SU-DHL-6 (cell line): Measurements from ENCODE around the gene SLC26A6.

Experiments
- EZH2phosphoT487 ChIP-seq: fragments of 200-600 bp; sonication (generic), shearing (Covaris generic); conservative IDR thresholded peaks from 2 replicates; pipeline ENCODE4 v1.6.1; 2018; ENCODE audit warnings: mild to moderate bottlenecking, antibody characterized with exemption, low read length, moderate library complexity, mixed read lengths
- TF ChIP-seq, protein P1 (sequence below): fragments of 200-600 bp; sonication (generic); IDR thresholded peaks from one replicate; pipeline ENCODE4 v1.5.1; 2017; ENCODE audit warnings: antibody characterized with exemption, mild to moderate bottlenecking, low read length, moderate library complexity; ENCODE audit not compliant: insufficient read depth, poor library complexity, severe bottlenecking

- TF ChIP-seq, protein P1, sequence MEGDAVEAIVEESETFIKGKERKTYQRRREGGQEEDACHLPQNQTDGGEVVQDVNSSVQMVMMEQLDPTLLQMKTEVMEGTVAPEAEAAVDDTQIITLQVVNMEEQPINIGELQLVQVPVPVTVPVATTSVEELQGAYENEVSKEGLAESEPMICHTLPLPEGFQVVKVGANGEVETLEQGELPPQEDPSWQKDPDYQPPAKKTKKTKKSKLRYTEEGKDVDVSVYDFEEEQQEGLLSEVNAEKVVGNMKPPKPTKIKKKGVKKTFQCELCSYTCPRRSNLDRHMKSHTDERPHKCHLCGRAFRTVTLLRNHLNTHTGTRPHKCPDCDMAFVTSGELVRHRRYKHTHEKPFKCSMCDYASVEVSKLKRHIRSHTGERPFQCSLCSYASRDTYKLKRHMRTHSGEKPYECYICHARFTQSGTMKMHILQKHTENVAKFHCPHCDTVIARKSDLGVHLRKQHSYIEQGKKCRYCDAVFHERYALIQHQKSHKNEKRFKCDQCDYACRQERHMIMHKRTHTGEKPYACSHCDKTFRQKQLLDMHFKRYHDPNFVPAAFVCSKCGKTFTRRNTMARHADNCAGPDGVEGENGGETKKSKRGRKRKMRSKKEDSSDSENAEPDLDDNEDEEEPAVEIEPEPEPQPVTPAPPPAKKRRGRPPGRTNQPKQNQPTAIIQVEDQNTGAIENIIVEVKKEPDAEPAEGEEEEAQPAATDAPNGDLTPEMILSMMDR: no peak
- no peak for TF ChIP-seq EZH2phosphoT487
Measured at GRCh38 chr3:48621461-48621869, 13.8 kb downstream of the SLC26A6 start, which contains the start of gene TMEM89.
